ENCODE data around the gene KRT84.

KRT84 gene

DNA sequence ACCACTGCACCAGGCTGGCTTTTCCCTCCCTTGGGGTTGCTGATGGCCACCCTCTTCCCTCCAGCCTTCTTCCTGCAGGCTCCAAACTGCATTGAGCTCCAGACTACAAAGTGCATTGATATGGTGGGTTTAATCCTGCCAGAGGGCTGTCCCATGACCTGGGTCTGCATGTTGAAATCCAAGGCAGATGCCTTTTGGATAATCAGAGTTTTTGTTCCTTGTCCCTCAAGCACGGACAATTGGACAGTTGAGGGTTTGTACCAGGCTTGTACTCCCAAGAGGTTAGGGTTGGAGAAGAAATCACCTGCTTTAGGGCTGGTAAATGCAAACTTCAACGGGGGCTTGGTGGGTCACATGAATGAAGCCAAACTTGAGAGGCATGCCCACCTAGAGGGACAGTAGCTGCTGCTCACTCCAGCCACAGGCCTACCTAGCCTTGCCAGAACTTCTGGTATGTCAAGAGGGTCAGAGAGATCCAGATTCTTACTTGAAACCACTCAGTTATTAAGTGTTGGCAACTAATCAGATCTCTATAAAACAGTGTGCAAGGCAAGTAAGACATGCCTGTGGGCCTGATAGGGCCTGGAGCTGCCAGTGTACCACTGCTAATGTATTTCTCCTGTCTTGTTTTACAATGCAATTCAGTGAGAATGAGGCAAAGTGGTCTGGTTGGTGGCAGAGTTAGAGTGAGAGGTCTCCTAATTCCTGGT lies 42.5 kb downstream of the KRT84 start:
- no peak for DNase-seq (ENCODE audit: low spot score)

DNA sequence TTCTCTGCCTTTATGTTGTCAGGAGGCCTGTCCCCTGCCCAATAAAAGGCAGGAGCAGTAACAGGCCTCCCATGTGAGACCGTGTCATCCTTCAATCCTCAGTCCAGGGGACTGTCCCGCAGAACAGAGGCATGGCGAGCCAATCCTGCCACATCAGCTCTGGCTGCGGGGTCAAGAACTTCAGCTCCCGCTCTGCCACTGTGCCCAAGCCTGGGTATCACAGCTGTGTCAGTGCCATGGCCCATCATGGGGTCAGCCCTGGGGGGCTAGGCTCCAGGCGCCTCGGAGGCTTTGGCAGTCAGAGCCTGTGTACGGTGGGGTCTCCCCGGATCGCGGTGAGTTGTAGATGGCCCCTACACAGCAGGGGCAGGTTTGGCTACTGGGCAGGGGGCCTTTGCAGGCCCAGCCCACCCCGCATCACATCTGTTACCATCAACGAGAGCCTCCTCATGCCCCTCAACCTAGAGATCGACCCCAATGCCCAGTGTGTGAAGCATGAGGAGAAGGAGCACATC lies 44.3 kb downstream of the KRT84 start:
- no peak for DNase-seq (ENCODE audit: low spot score)

DNA sequence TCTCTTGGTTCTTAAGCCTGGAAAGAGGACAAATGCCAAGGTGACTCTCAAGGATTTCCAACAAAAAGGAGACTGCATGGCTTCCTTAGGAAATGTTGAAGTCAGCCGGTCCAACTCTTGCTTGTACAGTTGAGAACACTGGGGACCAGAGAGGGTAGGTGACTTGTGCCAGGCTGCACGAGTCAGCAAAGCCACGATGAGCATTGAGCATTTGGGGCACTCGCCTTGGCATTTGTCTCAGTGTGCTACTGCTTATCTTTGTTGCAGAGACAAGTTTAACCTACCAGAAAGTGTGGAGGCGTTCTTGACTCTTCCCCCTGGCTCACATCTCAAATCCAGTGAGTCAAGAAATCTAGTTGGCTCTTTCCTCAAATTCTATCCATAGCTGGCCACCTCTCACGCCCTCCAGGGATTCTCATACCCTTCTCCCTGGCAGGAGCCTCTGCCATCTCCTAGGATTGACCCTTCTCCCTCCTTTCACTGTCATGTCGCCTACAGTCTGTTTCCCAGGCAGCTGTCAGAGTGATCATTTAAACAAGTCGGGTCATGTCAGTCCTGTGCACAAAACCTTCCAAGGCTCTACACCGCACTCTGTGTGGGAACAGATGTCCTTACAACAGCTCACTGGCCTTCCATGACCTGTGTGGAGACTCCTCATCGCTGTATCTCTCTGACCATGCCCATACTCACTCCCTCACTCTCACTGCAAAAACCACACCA lies 47.1 kb downstream of the KRT84 start:
- no peak for DNase-seq (ENCODE audit: low spot score)

DNA sequence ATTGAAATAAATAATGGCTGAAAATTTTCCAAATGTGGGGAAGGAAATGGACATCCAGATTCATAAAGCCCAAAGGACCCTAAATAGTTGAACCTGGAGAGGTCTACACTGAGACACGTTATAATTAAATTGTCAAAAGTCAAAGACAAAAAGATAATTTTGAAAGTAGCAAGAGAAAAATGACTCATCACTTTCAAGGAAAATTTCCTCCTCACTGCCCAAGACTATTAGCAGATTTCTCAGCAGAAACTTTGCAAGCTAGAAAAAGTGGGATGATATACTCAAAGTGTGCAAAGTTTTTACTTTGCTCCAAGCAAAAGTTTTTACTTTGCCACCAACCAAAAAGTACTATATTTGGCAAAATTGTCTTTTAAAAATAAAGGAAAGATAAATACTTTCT lies 48.4 kb downstream of the KRT84 start:
- no peak for DNase-seq (ENCODE audit: low spot score)

DNA sequence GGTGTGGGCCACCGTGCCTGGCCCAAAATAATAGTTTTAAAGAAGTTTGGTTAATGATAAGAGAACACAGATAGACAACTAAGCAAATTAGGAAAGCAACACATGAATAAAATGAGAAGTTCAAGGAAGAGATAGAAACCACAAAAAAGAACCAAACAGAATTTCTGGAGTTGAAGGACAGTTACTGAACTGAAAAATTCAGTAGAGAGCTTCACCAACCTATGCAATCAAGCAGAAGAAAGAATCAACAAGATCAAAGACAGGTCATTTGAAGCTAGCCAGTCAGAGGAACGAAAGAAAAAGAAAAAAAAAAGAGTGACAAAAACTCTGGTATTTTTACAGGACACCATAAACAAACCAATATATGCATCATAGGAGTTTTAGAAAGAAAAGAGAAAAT lies 48.8 kb downstream of the KRT84 start:
- no peak for DNase-seq (ENCODE audit: low spot score)

DNA sequence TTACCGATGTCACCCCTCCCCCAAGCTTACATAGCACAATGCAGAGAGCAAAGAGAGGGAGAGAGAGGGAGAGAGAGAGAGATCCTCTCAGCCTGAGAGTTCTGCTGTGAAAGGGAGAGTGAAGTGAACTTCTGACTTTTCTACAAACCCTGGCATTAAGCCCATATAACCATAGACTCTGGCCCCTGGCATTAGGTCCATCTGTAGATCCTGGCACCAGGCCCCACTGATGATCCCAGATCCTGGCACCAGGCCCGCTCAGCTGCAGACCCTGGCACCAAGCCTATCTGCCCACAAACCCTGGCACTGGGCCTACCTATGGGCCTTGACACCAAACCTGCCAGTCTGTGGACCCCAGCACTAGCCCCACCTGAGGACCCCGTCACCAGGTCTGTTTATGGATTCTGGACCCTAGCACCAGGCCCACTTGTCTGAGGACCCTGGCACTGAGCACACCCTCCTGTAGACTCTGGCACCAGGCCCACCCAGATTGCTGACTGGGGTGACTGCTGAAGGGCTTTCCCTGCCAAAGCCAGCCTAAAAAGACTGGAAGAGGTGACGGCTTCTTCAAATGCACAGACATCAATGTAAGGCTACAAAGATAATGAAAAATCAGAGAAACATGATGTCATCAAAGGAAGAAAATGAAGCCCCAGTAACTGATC lies 49.7 kb downstream of the KRT84 start:
- no peak for DNase-seq (ENCODE audit: low spot score)

DNA sequence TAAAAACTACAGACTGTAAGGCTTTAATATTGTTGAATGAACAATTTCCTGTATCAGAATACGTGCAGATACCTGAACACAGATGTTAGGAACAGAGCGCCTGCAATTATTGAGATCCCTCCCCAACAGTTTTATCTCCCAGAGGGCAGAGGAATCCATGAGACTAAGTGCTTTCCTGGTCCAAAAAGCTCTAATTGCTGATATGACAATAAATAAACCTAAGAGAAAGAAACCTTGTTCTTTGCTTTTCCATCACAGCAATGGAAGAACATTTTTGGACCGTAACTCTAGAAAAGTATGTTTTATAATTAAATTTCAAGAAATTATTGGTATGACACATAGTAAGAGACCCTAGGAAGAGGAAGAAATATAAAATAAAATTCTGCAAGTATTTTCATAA lies 51.3 kb downstream of the KRT84 start:
- DNase-seq (ENCODE audit: low spot score), result no peak

DNA sequence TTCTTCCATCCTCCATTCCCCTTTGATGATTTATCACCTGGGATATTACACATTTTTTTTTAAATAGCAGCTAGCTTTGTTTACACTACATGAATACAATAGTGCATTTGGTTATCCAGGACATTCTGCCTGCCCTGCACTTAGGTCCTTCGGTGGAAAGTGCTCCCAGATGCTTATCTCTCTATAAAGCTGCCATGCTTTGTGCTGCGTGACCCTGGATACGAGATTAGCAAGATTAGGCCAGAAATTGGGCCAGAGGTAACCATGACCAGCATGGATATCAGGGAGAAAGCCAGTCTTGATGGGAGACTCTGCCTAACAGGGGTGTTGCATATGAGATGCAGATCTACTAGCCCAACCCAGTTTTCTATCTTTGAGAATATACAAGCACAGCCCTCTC lies 52.1 kb downstream of the KRT84 start:
- DNase-seq (ENCODE audit: low spot score), result no peak

DNA sequence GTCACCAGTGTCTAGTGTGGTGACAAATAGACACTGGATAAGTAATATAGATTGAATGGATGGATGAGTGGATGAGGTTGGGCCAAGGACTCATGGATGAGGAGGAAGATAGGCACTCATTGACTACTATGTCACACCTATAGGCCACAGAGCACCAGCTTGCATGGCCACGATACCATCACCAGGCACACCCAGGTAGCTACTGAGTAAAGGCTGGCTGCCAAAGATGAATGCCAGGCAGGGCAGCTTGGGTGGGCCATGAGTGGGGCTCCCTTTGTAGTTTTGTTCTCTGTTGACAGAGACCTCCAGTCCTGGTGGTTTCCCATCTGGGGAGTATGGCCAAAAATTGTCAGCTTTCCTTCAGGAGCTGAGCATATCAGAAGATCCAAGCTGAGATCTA lies 53.1 kb downstream of the KRT84 start:
- no peak for DNase-seq (ENCODE audit: low spot score)

DNA sequence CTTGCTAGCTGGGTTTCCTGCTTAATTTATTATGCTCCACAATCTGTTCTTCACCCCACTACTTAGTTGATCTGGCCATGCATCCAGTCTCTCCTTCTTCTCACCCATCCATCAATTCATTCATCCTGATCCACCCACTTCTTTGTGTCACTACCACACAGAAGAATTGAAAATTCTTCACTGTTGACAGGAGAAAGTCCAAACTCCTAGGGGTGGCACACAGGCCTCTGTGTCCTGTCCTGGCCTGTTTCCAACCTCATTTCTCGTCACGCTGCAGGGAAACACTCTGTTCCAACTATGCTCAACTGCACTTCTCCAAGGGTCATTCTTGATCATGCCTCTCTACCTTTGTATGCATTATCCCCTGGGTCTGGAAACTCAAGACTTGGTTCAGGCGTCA lies 53.6 kb downstream of the KRT84 start:
- DNase-seq (ENCODE audit: low spot score), result no peak

DNA sequence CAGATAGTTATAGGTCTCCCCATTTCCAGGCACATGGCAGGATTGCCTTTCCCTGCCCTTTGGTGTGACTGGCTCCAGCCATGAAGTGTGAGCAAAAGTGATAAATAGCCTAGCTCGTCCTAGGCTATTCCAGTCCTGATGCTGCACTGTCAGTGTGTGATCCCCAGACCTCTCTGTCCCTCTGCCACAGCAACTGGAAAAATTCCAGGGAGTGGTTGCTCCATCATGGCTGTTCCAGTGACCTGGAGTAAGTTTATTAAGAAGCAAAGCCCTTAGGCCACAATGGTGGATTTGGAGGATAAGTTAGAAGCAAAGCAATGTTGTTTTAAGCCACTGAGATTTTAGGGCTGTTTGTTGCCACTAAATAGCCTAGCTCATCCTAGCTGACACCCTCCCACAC lies 54.4 kb downstream of the KRT84 start:
- no peak for DNase-seq (ENCODE audit: low spot score)

DNA sequence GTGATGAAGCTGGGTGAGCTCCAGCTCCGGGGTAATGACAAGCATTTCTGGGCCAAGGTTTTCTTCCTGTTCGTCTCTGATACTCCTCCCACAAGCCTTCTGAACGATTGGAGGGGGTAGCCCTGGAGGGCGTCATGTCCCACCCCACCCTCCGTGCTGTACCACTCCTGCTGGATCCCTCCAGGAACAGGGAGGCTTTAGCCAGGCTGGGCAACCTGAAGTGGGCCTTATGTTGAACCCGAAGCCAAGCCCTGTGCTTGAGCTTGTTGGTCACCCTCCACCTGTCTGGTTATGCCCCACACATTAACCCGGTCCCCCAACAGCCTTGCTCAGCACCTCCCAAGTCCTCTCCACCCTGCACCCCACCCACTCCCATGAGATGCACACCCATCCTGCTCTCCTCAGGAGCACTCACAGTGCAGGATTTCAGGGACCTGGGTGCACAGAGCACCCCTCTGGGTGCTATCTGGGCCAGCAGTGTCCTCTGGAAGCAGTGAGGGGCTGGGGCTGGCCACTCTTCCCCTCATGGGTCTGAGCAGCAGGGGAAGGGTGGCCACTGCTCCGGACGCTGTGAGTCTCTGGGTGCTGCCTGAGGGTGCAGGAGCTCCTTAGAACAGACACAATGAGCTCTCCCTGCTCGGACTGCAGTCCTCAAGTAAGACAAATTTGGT lies 57.5 kb downstream of the KRT84 start:
- DNase-seq (ENCODE audit: low spot score), result no peak
